ENCODE results near the gene HSPB9. TPM values are rescaled to one million over a fixed set of nuclear protein-coding genes. Genes with fewer than 3 reads are reported as not detected.

The HSPB9 gene
- total and polyA plus RNA-seq, 2 donors (not counting 3 experiments of a cell fraction or from before 2014, with no cell fraction given) = not detected

DNA sequence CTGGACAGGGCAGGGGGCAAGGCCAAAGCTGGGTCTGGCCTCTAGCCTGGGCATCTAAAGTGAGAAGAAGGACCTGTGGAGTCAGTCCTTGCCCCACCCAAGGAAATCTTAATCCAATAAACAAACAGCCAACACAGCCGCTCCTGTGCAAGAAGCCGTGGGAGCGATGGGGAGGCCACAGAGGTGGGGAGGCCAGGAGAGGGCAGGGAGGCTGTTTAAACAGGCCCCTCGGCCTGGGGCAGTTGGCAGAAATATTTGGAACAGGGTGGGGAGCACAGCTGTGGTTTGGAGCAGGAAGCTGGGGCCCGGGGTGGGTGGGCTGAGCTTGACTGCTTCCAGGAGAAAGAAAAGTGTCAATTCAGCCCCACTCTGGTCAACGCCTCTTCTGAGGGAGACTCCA, 29.7 kb upstream of the HSPB9 start:
- Histone ChIP-seq H2AFZ (ENCODE audit: low read depth, low read length) (no peak overlapping the region), H3K4me2 (ENCODE audit: insufficient read depth, low read length) (no peak overlapping the region), H3K4me1 (ENCODE audit: control insufficient read depth, extremely low read depth, insufficient read depth, low read length) (peaks cover under 1% of the 10 kb centered on the region), H3K9me1 (replicated peaks; ENCODE audit: control insufficient read depth, extremely low read depth, insufficient read depth, low read length) (no peaks in the 10 kb centered on the region), H3K27ac (ENCODE audit: insufficient read depth, low read depth, low read length) (no peak overlapping the region), H4K20me1 (replicated peaks; ENCODE audit: control insufficient read depth, extremely low read depth, insufficient read depth, low read length) (no peaks in the 10 kb centered on the region), H3K9ac (replicated peaks; ENCODE audit: extremely low read depth, insufficient read depth, low read length) (no peak overlapping the region), H3K4me3 (replicated peaks in 1 of 3; ENCODE audit: insufficient read depth in 1 of 3, low read depth in 1 of 3, low read length in 3 of 3) (no peak overlapping the region), H3K79me2 (ENCODE audit: control insufficient read depth, insufficient read depth, low read length) (no peaks in the 10 kb centered on the region), H3K36me3 (ENCODE audit: control insufficient read depth in 2 of 2, extremely low read depth in 1 of 2, insufficient read depth in 2 of 2, low read length in 2 of 2) (no peaks in the 10 kb centered on the region), H3K27me3 (ENCODE audit: control insufficient read depth in 2 of 2, insufficient read depth in 2 of 2, low read length in 2 of 2) (peaks cover 23 to 29% of the 10 kb centered on the region in 2 experiments), H3K9me3 (replicated peaks; ENCODE audit: control insufficient read depth, insufficient read depth, low read length) (no peaks in the 10 kb centered on the region)
- intact Hi-C loops (cut with micrococcal nuclease) = no loop called here
- FAIRE-seq (no peak), DNase-seq (ENCODE audit: low read depth, low spot score) (no peak)
- no TSS peak for BruUV-seq (replicated peaks)
- TF ChIP-seq POLR2A (IDR thresholded peaks at IDR 0.05; ENCODE audit: low read depth, low read length) (no peak), POLR2AphosphoS5 (IDR thresholded peaks at IDR 0.05; ENCODE audit: insufficient read depth, low read depth, low read length) (no peak)
- ChIA-PET CTCF (interaction anchor here (1.3 to 4.0 kb wide), 3 partner anchors 8 to 129 kb away, joined by 4 to 29 read pairs (median 16); no protein-coding TSS in a partner anchor), POLR2A (interaction anchor here (0.6 kb wide), 1 partner anchor 10 kb away, joined by 4 read pairs; no protein-coding TSS in a partner anchor)
- dilution Hi-C loops (cut with MboI; ENCODE audit: extremely low pct_ligation_motif_present, low sequenced_read_pairs) = no loop called here

DNA sequence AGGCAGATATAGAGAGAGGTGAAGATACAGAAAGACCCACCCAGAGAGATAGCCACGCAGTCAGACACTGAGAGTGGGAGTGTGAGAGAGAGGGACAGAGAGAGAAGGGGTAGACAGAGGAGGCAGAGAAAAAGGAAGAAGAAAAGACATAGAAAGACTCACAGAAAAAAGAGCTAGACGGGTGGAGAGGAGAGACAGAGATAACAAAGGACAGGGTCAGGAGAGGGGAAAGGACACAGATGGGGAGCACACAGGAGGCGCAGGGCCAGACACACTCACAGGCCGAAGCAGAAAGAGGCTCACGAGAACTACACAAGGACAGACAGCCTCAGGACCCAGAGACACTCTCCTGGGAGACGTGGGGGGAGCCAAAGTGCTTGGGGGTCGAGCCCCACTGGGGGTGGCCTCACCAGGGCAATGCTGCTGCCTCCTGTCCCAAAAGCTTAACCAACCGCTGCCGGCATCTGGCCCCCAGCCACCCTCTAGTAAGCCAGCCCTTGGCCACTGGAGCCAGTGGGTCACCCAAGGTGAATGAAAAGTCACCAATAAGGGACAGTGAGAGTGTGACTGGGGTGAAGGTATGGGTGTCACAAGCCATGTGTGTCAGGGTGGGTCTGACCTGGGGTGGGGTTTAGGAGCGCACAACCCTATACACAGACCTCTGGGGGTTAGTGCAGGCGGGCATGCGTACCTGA, 28.1 kb upstream of the HSPB9 start:
- Histone ChIP-seq H3K4me1 (ENCODE audit: control insufficient read depth, extremely low read depth, insufficient read depth, low read length) (peaks cover 3% of the 10 kb centered on the region), H3K9ac (replicated peaks; ENCODE audit: extremely low read depth, insufficient read depth, low read length) (no peak overlapping the region), H3K27ac (ENCODE audit: insufficient read depth, low read depth, low read length) (no peak overlapping the region), H4K20me1 (replicated peaks; ENCODE audit: control insufficient read depth, extremely low read depth, insufficient read depth, low read length) (no peaks in the 10 kb centered on the region), H3K9me1 (replicated peaks; ENCODE audit: control insufficient read depth, extremely low read depth, insufficient read depth, low read length) (no peaks in the 10 kb centered on the region), H3K36me3 (ENCODE audit: control insufficient read depth in 2 of 2, extremely low read depth in 1 of 2, insufficient read depth in 2 of 2, low read length in 2 of 2) (no peaks in the 10 kb centered on the region), H3K4me3 (replicated peaks in 1 of 3; ENCODE audit: insufficient read depth in 1 of 3, low read depth in 1 of 3, low read length in 3 of 3) (no peak overlapping the region), H3K79me2 (ENCODE audit: control insufficient read depth, insufficient read depth, low read length) (no peaks in the 10 kb centered on the region), H3K9me3 (replicated peaks; ENCODE audit: control insufficient read depth, insufficient read depth, low read length) (no peaks in the 10 kb centered on the region), H3K27me3 (ENCODE audit: control insufficient read depth in 2 of 2, insufficient read depth in 2 of 2, low read length in 2 of 2) (peaks cover 19 to 26% of the 10 kb centered on the region in 2 experiments), H2AFZ (ENCODE audit: low read depth, low read length) (no peak overlapping the region), H3K4me2 (ENCODE audit: insufficient read depth, low read length) (no peak overlapping the region)
- FAIRE-seq = no peak
- TF ChIP-seq, protein P1, sequence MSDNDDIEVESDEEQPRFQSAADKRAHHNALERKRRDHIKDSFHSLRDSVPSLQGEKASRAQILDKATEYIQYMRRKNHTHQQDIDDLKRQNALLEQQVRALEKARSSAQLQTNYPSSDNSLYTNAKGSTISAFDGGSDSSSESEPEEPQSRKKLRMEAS (IDR thresholded peaks at IDR 0.05; ENCODE audit: insufficient read depth, insufficient read length) = no peak
- TF ChIP-seq JUN (IDR thresholded peaks at IDR 0.05; ENCODE audit: borderline replicate concordance, insufficient read depth, insufficient read length, low read depth) = no peak
- no peak for TF ChIP-seq FOS (IDR thresholded peaks at IDR 0.05; ENCODE audit: borderline replicate concordance, insufficient read depth, low read length)
- TF ChIP-seq, protein P2, sequence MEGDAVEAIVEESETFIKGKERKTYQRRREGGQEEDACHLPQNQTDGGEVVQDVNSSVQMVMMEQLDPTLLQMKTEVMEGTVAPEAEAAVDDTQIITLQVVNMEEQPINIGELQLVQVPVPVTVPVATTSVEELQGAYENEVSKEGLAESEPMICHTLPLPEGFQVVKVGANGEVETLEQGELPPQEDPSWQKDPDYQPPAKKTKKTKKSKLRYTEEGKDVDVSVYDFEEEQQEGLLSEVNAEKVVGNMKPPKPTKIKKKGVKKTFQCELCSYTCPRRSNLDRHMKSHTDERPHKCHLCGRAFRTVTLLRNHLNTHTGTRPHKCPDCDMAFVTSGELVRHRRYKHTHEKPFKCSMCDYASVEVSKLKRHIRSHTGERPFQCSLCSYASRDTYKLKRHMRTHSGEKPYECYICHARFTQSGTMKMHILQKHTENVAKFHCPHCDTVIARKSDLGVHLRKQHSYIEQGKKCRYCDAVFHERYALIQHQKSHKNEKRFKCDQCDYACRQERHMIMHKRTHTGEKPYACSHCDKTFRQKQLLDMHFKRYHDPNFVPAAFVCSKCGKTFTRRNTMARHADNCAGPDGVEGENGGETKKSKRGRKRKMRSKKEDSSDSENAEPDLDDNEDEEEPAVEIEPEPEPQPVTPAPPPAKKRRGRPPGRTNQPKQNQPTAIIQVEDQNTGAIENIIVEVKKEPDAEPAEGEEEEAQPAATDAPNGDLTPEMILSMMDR (IDR thresholded peaks at IDR 0.05; ENCODE audit: extremely low read depth in 1 of 2, insufficient read depth in 1 of 2, low read depth in 1 of 2, low read length in 2 of 2) = no peak
- TF ChIP-seq POLR2AphosphoS5 (IDR thresholded peaks at IDR 0.05; ENCODE audit: insufficient read depth, low read depth, low read length) = no peak
- no TSS peak for BruUV-seq (replicated peaks)
- ChIA-PET POLR2A (no interaction called here), CTCF (interaction anchor here (1.5 kb wide), 1 partner anchor 41 kb away, joined by 4 read pairs; no protein-coding TSS in a partner anchor)
- no peak for DNase-seq (ENCODE audit: low read depth, low spot score)
- dilution Hi-C loops (cut with MboI; ENCODE audit: extremely low pct_ligation_motif_present, low sequenced_read_pairs) = no loop called here
- intact Hi-C loops (cut with micrococcal nuclease) = no loop called here
